HepG2 (cell line): ENCODE data around the gene RNF168. TPM values are rescaled to one million over a fixed set of nuclear protein-coding genes. Genes with fewer than 3 reads are reported as not detected.
A peak's percentile ranks its signal among the peaks of the same experiment; 100 is the strongest.

ENCODE experiments used
- AHR ChIP-seq: IDR thresholded peaks from 2 replicates; pipeline ENCODE4 v1.6.1; 2018; ENCODE audit warnings: missing genetic modification reagents, missing compliant biosample characterization
- ATF2 ChIP-seq: sonication (generic); formaldehyde crosslinking; IDR thresholded peaks from 2 replicates; pipeline ENCODE4 v1.4.0; 2020; ENCODE audit warnings: missing genetic modification reagents
- BHLHE40 ChIP-seq: IDR thresholded peaks from 2 replicates; pipeline ENCODE4 v1.6.1; 2011; ENCODE audit warnings: low read length, improper control_type of control experiment
- GATAD2A ChIP-seq: IDR thresholded peaks from 2 replicates; pipeline ENCODE4 v1.6.1; 2016
- KDM5A ChIP-seq: fragments of 200-600 bp; sonication (generic); IDR thresholded peaks from 2 replicates; pipeline ENCODE4 v1.7.0; 2018; ENCODE audit warnings: antibody characterized with exemption, mild to moderate bottlenecking, low read length, borderline replicate concordance
- MLX ChIP-seq: IDR thresholded peaks from 2 replicates; pipeline ENCODE4 v1.6.1; 2016
- MZF1 ChIP-seq: sonication (generic); formaldehyde crosslinking; IDR thresholded peaks from 2 replicates; pipeline ENCODE4 v1.8.1; 2023; ENCODE audit warnings: mild to moderate bottlenecking, missing genetic modification reagents, borderline replicate concordance
- NCOR1 ChIP-seq: fragments of 200-600 bp; sonication (generic); IDR thresholded peaks from 2 replicates; pipeline ENCODE4 v1.7.0; 2017; ENCODE audit warnings: antibody characterized with exemption, low read length, borderline replicate concordance
- NFKB2 ChIP-seq: sonication (generic); formaldehyde crosslinking; IDR thresholded peaks from 2 replicates; pipeline ENCODE4 v1.4.0; 2020; ENCODE audit warnings: missing genetic modification reagents, borderline replicate concordance
- REPIN1 ChIP-seq: sonication (generic); formaldehyde crosslinking; IDR thresholded peaks from 2 replicates; pipeline ENCODE4 v1.8.0; 2022; ENCODE audit warnings: missing genetic modification reagents, low read depth, mild to moderate bottlenecking, borderline replicate concordance
- TFDP1 ChIP-seq: IDR thresholded peaks from 2 replicates; pipeline ENCODE4 v1.6.1; 2016; ENCODE audit warnings: missing compliant biosample characterization, missing genetic modification reagents, borderline replicate concordance
- TSC22D2 ChIP-seq: sonication (generic); formaldehyde crosslinking; IDR thresholded peaks from 2 replicates; pipeline ENCODE4 v1.5.1; 2020; ENCODE audit warnings: missing genetic modification reagents, mild to moderate bottlenecking, borderline replicate concordance
- ZBTB25 ChIP-seq: IDR thresholded peaks from 2 replicates; pipeline ENCODE4 v1.6.1; 2018; ENCODE audit warnings: missing genetic modification reagents
- ZNF326 ChIP-seq: sonication (generic); formaldehyde crosslinking; IDR thresholded peaks from 2 replicates; pipeline ENCODE4 v1.4.0; 2020; ENCODE audit warnings: missing genetic modification reagents, borderline replicate concordance
- ZNF33B ChIP-seq: sonication (generic); formaldehyde crosslinking; IDR thresholded peaks from 2 replicates; pipeline ENCODE4 v1.5.1; 2020; ENCODE audit warnings: mild to moderate bottlenecking, missing genetic modification reagents
- ZNF530 ChIP-seq: sonication (generic); formaldehyde crosslinking; IDR thresholded peaks from 2 replicates; pipeline ENCODE4 v1.5.0; 2020; ENCODE audit warnings: low read depth, mild to moderate bottlenecking, missing genetic modification reagents
- ZNF557 ChIP-seq: sonication (generic); formaldehyde crosslinking; IDR thresholded peaks from 2 replicates; pipeline ENCODE4 v1.4.0; 2020; ENCODE audit warnings: missing genetic modification reagents
- ZNF576 ChIP-seq: sonication (generic); formaldehyde crosslinking; IDR thresholded peaks from 2 replicates; pipeline ENCODE4 v1.4.0; 2020; ENCODE audit warnings: mild to moderate bottlenecking, missing genetic modification reagents
- ZNF83 ChIP-seq: sonication (generic); formaldehyde crosslinking; IDR thresholded peaks from 2 replicates; pipeline ENCODE4 v1.4.0; 2020; ENCODE audit warnings: missing genetic modification reagents, mild to moderate bottlenecking, borderline replicate concordance
- ZNF850 ChIP-seq: sonication (generic); formaldehyde crosslinking; conservative IDR thresholded peaks from 2 replicates; pipeline ENCODE4 v1.9.0; 2021; ENCODE audit warnings: mild to moderate bottlenecking, missing genetic modification reagents
- ZSCAN22 ChIP-seq: sonication (generic); formaldehyde crosslinking; IDR thresholded peaks from 2 replicates; pipeline ENCODE4 v1.4.0; 2020; ENCODE audit warnings: mild to moderate bottlenecking, missing genetic modification reagents
- ZXDC ChIP-seq: sonication (generic); formaldehyde crosslinking; IDR thresholded peaks from 2 replicates; pipeline ENCODE4 v1.5.0; 2020; ENCODE audit warnings: mild to moderate bottlenecking, missing genetic modification reagents
- polyA plus RNA-seq, 8 experiments: library from polyadenylated mRNA; depleted of rRNA in 3 of 8; stranded (reverse) in 7 of 8; unstranded in 1 of 8; fragments of >200 nt; fragmentation: Illumina TruSeq in 4 of 8; extraction: Trizol in 4 of 8; gene quantifications; 2 replicates each; pipeline versions ENCODE4 v1.2.1 to v1.2.3, GENCODE V29; 2011 to 2016; ENCODE audit warnings: low read depth in 4 of 8, missing spikeins in 1 of 8, mixed read lengths in 1 of 8; ENCODE audit not compliant: insufficient read depth in 1 of 8
- total RNA-seq, 5 experiments: library from RNA; depleted of rRNA; stranded (reverse); fragments of >200 nt; fragmentation: Illumina TruSeq; extraction: Trizol; gene quantifications; 2 replicates each; pipeline ENCODE4 v1.2.3, GENCODE V29; 2016; ENCODE audit warnings: low read depth in 1 of 5

Gene RNF168
- total and polyA plus RNA-seq, 2 of the 13 experiments (the other 11 are each of a cell fraction or from before 2014, with no cell fraction given) = 3.7 to 22.9 TPM

- peak; percentile 98 for TF ChIP-seq TFDP1 (CRISPR knock-in tag)
- no peak for TF ChIP-seq ZNF530 (CRISPR knock-in tag)
- TF ChIP-seq ATF2 (CRISPR knock-in tag) = no peak; the same call in 1 of the 2 replicates
- 0 out of 2 replicates have a peak, but pooled peaks have one; percentile 48 for TF ChIP-seq ZXDC
- TF ChIP-seq ZNF83 (CRISPR knock-in tag) = no peak
- no peak; the same call in 1 of the 2 replicates for TF ChIP-seq KDM5A
- no peak for TF ChIP-seq AHR (CRISPR knock-in tag)
- no peak for TF ChIP-seq MZF1 (CRISPR knock-in tag)
- TF ChIP-seq NFKB2 (CRISPR knock-in tag) = peak; percentile 69; the same call in 1 of the 2 replicates
- 0 out of 2 replicates have a peak, but pooled peaks have one; percentile 21 for TF ChIP-seq ZNF850 (CRISPR knock-in tag)
- no peak for TF ChIP-seq NCOR1
- 0 out of 2 replicates have a peak, but pooled peaks have one; percentile 36 for TF ChIP-seq ZNF557 (CRISPR knock-in tag)
- peak; percentile 39; the same call in 1 of the 2 replicates for TF ChIP-seq GATAD2A (CRISPR knock-in tag)
- TF ChIP-seq ZNF576 = no peak
- no peak for TF ChIP-seq ZNF33B (CRISPR knock-in tag)
- TF ChIP-seq ZNF326 (CRISPR knock-in tag) = no peak
- TF ChIP-seq TSC22D2 (CRISPR knock-in tag) = peak; percentile 52; the same call in 1 of the 2 replicates
- no peak for TF ChIP-seq BHLHE40
- no peak for TF ChIP-seq ZSCAN22 (CRISPR knock-in tag)
- TF ChIP-seq ZBTB25 = peak; percentile 94
- TF ChIP-seq MLX (CRISPR knock-in tag) = no peak
- TF ChIP-seq REPIN1 (CRISPR knock-in tag) = peak; percentile 68; the same call in 1 of the 2 replicates
These were observed at the start of gene RNF168 (continued) for GRCh38 chr3:196503196-196504076.
